Measurements from ENCODE around the gene PKNOX2.

Gene PKNOX2

GRCh38 chr11:125164422-125165110, at the start of gene PKNOX2:
TSS of gene PKNOX2 (plus strand) at chr11:125164751. CDS start at chr11:125351306, 186,555 bp downstream.
- DNase-seq = peak; percentile 68

- DNase-seq = no peak
These were observed 47.1 kb upstream of the PKNOX2 start for GRCh38 chr11:125117429-125117828.

GRCh38 chr11:125123194-125123946, 41.2 kb upstream of the PKNOX2 start:
- DNase-seq = no peak

- peak; percentile 40 for DNase-seq
These were observed 40.5 kb upstream of the PKNOX2 start for GRCh38 chr11:125123947-125124617.

- DNase-seq = no peak
These were observed 39.9 kb upstream of the PKNOX2 start for GRCh38 chr11:125124618-125124992.

GRCh38 chr11:125128450-125128849, 36.1 kb upstream of the PKNOX2 start:
- no peak for DNase-seq

GRCh38 chr11:125129316-125129993, 35.1 kb upstream of the PKNOX2 start:
- no peak for DNase-seq

GRCh38 chr11:125132071-125132470, 32.5 kb upstream of the PKNOX2 start:
- no peak for DNase-seq

- DNase-seq = no peak
These were observed 32.0 kb upstream of the PKNOX2 start for GRCh38 chr11:125132596-125132995.

GRCh38 chr11:125136001-125136400, 28.6 kb upstream of the PKNOX2 start:
- no peak for DNase-seq

GRCh38 chr11:125138966-125139365, 25.6 kb upstream of the PKNOX2 start:
- DNase-seq = no peak

- no peak for DNase-seq
These were observed 24.8 kb upstream of the PKNOX2 start for GRCh38 chr11:125139778-125140177.

GRCh38 chr11:125140233-125140632, 24.3 kb upstream of the PKNOX2 start:
- DNase-seq = no peak

GRCh38 chr11:125141178-125141577, 23.4 kb upstream of the PKNOX2 start:
- no peak for DNase-seq

GRCh38 chr11:125141686-125142535, 22.6 kb upstream of the PKNOX2 start:
- peak; percentile 60 for DNase-seq

GRCh38 chr11:125146232-125146631, 18.3 kb upstream of the PKNOX2 start:
- no peak for DNase-seq

- DNase-seq = no peak
These were observed 17.3 kb upstream of the PKNOX2 start for GRCh38 chr11:125147280-125147679.

GRCh38 chr11:125148011-125148410, 16.5 kb upstream of the PKNOX2 start:
- DNase-seq = no peak

- no peak for DNase-seq
These were observed 15.8 kb upstream of the PKNOX2 start for GRCh38 chr11:125148743-125149142.

- no peak for DNase-seq
These were observed 10.7 kb upstream of the PKNOX2 start for GRCh38 chr11:125153837-125154236.

GRCh38 chr11:125154378-125155099, 10.0 kb upstream of the PKNOX2 start:
- no peak for DNase-seq

- no peak for DNase-seq
These were observed 9.5 kb upstream of the PKNOX2 start for GRCh38 chr11:125155100-125155444.
